NCI-H2171 (cell line): ENCODE measurements around the gene TLE2.
"Not testable (repeated sequence)": the region's sequence is repeated elsewhere in the genome, so short reads cannot be mapped to it uniquely, and the experiment has no call there.

Experiments used
- DNase-seq: peaks from one replicate; lab custom pipeline; 2025; lab: John Stamatoyannopoulos, UW

TLE2 gene

DNA sequence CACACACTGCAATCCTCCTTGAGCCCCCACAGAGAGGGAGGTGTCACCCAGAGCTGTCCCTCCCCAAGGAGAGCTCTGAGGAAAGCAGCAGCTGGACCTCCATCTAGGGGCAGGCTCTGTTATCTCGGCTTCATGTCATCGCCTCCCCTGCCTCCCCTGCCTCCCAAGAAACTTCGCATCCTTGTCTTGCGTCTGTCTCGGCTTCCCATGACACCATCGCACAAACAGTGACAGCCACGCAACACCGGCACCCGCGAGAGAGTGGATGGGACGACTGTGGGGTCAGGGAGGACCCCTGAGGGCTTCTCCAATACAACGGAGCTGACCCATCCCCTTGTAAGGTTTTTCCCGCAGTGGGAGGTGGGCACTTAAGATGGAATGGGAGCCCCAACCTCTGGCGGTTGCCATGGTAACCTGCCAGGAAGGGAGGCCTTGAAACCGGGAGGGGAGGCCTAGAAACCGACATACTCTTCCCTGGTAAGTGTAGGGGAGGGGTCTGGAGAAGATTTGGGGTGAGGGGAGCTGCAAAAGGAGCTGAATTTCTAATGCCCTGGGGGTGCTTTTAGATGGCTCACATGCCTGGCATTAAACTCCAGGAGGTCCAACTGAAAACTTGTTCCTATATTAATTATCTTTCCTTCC lies 16.3 kb downstream of the TLE2 start:
- no peak for DNase-seq

DNA sequence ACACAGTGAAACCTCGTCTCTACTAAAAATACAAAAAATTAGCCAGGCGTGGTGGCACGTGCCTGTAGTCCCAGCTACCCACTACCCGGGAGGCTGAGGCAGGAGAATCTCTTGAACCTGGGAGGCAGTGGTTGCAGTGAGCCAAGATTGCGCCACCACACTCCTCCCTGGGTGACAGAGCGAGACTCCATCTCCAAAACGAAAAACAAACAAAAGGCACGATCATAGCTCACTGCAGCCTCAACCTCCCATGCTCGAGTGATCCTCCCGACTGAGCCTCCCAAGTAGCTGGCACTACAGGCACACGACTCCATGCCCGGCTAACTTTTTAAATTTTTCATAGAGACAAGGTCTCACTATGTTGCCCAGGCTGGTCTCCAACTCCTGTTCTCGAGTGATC lies 17.0 kb downstream of the TLE2 start:
- not testable (repeated sequence) for DNase-seq

DNA sequence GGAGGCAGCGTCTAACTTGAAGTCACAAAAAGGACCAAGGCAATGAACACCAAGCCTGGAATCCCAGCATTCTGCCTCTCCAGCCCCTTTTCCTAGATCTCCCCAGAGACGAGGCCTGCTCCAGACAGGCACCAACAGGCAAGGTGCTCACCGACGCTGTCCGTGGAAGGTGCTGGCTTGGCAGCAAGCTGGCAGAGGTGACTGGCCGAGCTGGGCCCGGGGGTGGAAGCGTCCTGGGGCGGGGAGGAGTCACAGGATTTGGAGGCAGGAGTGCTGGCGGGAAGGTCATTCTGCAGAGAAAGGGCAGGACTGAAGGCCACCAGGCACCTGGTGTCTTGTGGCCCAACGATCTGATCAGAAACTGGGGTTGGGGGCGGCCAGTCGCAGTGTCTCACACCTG lies 18.2 kb downstream of the TLE2 start:
- DNase-seq: no peak

DNA sequence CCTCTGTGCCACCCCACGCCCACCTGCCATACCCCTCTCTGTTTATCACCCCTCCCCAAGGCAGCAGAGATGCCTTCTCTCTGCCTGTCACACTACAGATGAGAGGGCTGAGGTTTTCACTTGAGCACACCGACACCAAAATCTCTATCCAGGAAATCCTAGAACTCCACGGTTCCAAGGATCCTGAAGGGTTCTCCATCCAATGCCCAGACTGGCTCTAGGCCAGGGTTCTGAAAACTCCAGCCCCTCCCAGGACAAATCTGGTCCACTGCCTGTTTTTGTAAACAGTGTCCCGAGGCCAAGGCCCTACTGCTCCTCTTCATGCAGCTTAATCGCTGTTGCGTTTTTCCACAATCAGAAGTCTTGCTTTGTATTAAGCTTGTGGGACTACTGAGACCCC lies 20.1 kb downstream of the TLE2 start:
- no peak for DNase-seq

DNA sequence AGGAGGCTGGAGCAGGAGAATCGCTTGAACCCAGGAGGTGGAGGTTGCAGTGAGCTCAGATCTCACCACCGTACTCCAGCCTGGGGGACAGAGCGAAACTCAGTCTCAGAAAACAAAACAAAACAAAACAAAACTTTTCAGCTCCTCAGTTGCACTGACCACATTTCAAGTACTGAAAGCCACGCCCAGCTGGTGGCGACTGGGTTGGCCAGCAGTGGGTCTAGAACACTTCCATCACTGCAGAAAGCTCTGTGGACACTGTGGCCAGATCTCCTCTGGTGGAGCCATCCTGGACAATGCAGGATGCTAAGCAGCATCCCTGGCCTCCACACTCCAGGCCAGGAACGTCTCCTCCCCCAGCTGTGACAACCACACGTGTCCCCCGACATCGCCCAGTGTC lies 21.1 kb downstream of the TLE2 start:
- no peak for DNase-seq

DNA sequence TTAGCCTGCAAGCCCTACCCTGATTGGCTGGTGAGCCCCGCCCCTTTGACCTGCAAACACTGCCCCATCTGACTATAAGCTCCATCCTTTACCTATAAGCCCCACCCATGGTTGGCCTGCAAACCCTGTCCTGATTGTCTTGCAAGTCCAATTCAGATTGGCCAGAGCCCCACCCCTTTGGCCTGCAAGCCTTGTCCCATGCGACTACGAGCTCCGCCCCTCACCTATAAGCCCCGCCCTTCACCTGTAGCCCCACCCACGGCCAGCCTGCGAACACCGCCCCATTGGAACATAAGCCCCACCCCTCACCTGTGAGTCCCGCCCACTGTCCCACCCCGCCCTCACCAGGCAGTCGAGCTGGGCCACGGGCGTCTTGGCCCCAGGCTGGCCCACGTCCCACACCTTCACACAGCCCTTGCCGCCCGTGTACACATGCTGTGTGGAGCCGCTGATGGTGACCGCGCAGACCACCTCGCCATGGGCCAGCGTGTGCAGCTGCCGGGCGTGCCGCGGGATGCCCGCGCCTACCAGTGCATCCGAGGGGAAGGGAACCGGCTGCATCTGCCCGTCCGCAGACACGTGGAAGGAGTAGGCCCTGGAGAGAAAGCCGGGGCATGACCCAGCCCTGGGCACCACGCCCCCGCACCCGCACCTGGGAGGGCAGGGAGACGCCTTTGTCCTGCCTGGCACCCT lies 22.9 kb downstream of the TLE2 start:
- DNase-seq: no peak

DNA sequence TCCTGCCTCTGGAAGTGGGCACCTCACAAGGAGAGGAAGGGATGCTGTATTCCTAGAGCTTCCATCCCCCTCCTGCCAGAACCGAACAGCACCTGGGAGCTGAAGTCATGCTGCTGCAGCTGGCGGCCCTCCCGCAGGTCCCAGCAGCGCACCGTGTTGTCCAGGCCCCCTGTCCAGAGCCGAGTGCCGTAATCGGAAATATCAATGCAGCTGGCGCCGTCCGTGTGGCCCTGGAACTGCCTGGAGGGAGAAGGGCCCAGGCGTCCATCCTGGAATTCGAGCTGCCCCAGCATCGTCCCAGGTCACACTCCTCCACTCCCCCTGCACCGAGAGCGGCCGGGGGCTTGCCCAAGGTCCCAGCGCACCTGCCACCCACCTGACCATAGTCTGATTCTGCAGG lies 23.7 kb downstream of the TLE2 start:
- no peak for DNase-seq

DNA sequence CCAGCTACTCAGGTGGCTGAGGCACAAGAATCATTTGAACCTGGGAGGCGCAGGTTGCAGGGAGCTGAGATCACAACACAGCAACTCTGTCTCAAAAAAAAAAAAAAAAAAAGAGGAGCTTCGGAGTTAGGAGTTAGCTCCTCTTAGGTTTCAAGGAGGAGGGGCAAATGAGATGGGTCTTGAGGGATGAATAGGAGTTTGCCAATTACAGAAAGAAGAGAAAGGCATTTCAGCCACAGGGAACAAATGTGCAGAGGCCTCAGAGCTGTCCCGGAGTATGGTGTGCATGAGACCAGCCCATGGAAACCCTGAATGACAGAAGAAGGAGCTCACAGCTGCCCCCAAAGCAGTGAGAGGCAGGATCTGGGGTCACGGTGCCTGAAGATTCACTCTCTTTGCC lies 24.6 kb downstream of the TLE2 start:
- DNase-seq: no peak

DNA sequence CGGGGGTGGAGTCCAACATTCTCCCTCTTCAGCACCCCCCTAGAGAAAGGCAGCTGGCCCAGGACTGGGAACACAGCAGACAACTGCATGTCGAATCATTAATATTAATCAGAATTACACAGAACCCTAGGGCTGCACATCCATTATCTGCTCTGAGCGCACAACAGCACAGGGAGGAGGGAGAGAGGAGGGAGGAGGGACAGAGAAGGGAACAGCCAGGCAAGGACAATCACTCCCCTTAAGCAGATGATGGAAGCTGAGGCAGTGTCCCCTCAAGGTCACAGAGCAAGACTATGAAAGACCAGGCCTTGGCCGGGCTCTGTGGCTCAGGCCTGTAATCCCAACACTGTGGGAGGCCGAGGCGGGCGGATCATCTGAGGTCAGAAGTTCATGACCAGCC lies 26.0 kb downstream of the TLE2 start:
- DNase-seq: no peak

DNA sequence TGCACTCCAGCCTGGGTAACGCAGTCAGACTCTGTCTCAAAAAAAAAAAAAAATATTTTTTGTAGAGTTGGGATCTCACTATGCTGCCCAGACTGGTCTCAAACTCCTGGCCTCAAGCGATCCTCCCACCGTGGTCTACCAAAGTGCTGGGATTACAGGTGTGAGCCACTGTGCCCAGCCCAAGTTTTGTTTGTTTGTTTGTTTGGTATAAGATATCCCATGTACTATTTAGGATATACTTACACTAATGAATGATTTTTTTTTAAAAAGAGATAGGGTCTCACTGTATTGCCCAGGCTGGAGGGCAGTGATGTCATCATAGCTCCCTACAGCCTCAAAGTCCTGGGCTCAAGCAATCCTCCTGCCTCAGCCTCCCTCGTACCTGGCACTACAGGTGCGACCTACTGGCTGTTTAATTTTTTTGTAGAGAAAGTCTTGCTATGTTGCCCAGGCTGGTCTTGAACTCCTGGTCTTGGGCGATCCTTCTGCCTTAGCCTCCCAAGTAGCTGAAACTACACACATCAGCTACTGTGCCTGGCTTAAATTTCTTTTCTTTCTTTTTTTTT lies 27.8 kb downstream of the TLE2 start:
- DNase-seq: no peak

DNA sequence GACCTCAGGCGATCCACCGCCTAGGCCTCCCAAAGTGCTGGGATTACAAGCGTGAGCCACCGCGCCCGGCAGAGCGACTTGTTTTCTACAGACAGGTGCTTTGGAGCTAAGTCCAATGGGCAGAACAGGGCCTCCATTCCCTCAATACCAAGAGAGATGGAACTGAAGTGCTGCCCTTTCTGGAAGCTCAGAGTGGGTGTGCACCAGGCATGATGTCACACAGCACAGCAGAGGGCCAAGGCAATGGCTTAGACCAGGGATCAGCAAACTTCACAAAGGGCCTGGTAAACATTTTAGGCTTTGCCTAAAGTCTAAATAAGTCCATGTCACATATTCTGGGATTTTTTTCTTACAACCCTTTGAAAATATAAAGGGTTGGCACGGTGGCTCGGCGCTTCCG lies 30.4 kb downstream of the TLE2 start:
- no peak for DNase-seq

DNA sequence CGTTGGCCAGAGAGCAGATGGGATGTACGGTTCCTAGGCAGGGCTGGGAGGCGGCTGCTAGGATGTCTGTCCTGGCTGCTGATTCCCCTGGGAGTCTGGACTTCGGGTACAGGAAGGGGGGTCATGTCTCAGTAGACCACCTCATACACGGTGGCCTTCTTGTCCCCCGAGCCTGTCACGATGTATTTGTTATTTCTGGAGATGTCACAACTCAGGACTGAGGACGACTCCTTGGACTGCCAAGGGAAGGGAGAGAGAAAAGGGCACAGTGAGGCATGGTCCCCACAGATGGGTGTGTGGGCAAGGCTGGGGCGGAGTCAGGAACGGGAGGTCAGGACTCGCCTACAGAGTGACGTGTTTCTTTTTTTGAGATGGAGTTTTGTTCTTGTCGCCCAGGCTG lies 31.4 kb downstream of the TLE2 start:
- no peak for DNase-seq

DNA sequence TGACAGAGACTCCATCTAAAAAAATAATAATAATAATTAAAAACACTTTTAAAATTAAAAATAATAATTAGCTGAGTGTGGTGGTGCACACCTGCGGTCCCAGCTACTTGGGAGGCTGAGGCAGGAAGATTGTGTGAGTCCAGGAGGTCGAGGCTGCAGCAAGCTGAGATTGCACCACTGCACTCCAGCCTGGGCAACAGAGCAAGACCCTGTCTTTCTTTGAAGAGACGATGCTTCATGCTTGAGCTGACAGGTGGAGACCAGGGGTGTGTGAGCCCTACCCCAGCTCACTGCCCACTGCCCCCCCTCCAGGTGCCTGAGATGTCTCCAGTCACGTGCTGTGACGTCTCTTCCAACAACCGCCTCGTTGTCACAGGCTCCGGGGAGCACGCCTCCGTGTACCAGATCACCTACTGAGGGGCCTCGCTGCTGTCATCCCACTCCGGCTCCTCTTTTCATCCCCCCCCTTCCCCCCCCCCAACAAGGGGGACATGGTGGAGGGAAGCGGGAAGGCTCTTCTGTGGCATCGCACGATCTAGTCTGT lies 34.4 kb downstream of the TLE2 start:
- no peak for DNase-seq

DNA sequence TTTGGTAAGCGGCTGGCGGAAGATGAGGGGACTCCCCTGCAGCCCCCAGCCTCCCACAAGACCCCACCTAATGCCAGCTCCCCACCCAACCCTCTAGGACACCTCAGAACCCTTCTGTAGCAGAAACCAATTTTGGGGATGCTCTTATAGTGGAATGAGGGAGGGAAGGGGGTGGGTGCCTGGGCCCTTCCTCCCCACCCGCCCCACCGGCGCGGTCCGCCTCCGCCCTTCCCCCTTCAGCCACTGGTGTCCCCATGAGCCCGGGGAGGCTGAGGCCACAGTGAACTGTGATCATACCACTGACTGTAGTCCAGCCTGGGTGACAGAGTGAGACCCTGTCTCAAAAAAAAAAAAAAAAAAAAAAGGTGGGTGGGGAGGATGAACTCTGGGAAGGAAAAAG lies 35.5 kb downstream of the TLE2 start:
- no peak for DNase-seq

DNA sequence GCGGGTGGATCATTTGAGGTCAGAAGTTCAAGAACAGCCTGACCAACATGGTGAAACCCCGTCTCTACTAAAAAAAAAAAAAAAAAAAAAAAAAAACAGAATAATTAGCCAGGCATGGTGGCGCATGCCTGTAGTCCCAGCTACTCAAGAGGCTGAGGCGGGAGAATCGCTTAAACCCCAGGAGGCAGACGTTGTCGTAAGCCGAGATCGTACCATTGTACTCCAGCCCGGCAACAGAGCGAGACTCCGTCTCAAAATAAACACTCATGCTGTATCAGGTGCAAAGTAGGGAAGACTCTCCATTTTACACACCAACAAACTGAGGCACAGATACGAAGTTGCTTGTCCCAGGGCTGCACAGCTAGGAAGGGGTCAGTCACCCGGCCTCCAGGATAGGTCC lies 36.1 kb downstream of the TLE2 start:
- DNase-seq: peak; percentile 36

DNA sequence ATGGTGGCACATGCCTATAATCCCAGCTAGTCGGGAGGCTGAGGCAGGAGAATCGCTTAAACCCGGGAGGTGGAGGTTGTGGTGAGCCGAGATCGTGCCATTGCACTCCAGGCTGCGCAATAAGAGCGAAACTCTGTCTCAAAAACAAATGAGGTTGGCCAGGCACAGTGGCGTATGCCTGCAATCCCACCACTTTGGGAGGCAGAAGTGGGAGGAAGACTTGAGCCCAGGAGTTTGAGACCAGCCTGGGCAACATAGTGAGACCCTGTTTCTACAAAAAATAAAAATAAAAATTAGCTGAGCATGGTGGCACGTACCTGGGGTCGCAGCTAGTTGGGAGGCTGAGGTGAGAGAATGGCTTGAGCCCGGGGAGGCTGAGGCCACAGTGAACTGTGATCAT lies 36.7 kb downstream of the TLE2 start:
- not testable (repeated sequence) for DNase-seq

DNA sequence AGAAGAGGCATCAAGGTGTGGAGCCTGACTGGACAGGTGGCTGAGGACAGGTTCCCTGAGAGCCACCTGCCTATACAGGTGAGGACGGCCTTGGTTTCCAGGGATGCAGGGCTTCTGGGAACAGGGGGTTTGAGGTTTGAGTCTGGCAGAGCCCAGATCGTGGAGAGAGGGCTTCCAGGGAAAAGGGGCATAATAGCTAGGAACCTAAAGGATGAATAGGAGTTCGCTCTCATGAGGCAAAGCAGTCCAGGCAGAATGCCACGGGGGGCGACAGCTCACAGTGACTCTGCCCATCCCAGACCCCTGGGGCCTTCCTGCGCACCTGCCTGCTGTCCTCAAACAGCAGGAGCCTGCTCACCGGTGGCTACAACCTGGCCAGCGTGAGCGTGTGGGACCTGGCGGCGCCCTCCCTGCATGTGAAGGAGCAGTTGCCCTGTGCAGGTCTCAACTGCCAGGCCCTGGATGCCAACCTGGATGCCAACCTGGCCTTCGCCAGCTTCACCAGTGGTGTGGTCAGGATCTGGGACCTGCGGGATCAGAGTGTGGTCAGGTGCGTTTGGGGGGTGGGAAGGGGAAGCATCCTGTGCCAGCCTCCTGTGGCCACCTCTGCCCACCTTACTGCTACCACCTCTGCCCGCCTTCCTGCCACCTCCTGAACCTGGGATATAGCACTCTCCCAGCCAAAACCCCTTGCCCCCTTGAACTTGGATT lies 39.7 kb downstream of the TLE2 start:
- DNase-seq: no peak

DNA sequence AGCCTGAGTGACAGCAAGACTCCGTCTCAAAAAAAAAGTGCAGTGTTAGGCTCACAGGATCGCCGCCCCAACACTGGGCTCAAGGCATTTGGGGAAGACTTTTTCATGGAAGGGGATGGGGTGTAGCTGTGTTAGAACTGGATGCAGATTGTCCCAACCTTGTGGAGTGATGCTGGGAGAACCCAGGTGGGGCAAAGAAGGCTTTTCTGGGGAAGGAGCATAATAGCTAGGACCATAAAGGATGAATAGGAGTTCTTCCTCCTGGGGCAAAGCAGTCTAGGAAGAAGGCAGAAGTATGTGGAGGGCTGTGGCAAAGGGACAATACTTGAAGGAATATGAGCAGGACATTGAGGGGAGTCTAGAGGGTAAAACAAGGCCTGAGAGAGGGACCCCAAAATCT lies 40.5 kb downstream of the TLE2 start:
- DNase-seq: no peak

DNA sequence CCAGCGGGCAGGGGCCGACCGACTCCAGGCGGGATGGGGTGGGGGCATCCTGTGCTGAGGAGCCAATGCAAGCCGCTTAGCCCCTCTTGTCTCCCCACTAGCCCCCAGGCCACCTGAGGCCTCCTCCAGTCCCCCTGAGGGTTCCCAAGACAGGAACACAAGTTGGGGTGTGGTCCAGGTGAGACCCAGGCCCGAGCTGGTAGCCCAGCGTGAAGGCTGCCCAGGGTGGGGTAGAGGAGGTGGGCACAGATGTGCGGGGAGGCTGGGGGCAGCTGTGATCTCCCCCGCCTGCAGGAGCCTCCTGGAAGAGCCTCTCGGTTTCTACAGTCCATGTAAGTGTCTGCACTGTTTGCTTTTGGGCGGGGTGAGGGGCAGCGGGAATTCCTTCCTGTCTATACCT lies 41.3 kb downstream of the TLE2 start:
- no peak for DNase-seq

DNA sequence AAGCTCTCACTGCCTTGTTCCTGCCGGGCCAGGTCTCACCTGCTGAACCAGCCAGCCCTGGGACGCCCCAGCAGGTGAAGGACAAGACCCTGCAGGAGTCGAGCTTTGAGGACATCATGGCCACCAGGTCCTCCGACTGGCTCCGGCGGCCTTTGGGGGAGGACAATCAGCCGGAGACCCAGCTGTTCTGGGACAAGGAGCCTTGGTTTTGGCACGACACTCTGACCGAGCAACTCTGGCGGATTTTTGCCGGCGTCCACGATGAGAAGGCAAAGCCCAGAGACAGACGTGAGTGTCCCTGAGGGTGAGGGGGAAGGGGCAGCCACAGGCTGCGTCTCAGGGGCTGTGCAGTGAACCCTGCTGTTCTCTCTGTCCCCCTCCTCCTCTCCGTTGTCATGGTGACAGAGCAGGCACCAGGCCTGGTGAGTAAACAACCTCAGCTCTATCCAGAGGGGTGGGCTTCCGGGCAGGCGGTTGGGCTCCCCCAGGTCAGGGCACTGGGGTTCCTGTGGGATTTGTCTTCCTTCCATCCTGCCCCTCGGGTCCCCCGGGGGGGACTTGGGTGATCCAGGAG lies 42.0 kb downstream of the TLE2 start:
- DNase-seq: no peak

DNA sequence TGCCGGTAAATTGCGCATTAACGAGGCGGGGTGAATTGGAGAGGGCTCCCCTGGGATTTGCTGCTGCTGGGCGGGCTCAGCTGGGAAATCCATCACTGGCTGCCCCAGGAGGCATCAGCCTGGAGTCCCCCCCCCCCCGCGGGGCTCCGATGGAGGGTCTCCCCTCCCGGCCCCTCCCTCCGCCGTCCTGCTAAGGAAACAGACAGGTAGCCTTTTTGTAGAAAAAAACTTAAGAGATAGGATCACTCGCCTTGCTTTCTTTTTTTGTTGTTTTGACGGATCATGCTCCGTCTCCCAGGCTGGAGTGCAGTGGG lies 44.9 kb downstream of the TLE2 start:
- peak; percentile 99 for DNase-seq

DNA sequence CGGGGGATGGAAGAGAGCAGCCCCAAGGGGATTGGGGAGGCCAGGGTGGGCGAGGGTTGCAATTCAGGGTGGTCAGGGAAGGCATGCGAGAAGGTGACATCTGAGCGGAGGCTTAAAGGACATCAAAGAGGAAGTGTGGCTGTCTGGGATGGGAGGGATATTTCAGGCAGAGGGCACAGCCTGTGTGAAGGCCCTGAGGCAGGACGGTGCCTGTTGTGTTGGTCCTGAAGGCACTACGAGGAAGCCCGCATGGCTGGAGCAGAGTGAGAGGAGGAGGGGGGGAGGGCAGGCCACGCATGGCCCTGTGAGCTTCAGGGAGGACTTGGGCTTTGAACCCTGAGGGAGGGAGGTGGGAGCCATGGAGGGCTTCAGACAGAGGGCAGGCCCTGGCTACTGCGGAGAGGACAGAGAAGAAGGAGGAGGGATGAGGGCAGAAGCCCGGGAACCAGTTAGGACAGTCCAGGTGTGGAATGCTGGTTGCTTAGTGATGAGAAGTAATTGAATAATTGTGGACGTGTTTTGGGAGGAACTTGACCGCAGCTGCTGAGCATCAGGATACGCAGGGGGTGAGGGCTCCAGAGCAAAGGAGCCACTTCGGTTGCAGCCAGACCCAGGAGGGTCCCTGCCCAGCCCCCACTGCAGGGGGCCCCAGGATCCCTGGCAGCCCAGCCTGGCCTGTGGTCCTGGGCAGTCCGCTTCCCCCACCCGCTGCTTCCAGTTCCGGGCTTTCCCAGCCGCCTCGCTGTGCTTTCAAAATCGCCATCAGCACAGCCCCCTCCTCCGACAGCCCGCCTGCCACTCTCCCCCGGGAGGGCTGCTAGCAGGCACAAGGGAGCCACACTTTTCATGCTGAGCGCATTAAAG lies 45.5 kb downstream of the TLE2 start:
- no peak for DNase-seq
